Measurements from ENCODE around the gene CLDN9. TPM values are rescaled to one million over a fixed set of nuclear protein-coding genes. Genes with fewer than 3 reads are reported as not detected.

Gene CLDN9
- polyA plus RNA-seq, 1 donor from 2014 or later = not detected

DNA sequence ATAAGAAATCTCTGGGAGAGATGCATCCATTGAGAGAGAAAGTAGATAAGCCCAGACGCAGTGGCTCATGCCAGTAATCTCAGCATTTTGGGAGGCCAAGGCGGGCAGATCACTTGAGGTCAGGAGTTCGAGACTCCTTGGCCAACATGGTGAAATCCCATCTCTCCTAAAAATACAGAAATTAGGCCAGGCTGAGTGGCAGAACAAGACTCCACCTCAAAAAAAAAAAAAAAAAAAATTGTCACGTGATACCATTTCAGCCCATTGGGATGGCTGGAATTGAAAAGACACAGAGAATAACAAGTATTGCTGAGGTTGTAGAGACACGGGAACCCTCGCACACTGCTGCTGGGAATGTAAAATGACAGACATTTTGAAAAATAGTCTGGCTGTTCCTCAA lies 49.8 kb downstream of the CLDN9 start:
- H3K9me3 ChIP-seq (ENCODE audit: low read length) = no peaks in the 10 kb centered on the region

DNA sequence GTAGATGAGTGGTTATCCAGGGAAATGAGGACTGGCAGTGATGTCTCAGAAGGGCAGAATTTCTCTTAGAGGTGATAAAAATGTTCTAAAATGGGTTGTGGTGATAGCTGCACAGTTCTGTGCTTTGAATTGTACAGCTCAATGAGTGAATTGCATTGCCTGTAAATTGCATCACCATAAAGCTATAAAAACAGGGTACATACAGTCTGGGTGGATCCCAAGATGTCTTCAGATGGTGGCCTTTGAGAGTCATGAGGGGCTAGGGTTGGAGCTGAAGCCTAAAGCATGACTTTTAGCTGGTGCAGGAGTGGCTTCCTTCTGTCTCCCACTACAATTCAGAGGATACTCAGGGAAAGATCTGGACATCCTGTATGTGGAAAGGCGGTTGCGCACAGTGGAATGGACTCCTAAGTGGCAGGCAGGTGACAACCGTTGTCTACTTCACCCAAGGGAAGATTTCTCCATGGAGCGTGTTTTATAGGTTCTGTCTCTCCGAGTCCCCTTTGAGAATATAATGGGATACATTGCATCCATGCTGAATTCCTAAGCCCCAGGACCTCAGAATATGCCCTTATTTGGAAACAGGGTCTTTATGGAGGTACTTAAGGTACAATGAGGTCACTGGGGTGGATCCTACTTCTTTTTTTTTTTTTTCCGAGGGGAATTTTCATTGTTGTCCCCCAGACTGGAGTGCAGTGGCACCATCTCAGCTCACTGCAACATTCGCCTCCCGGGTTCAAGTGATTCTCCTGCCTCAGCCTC lies 51.1 kb downstream of the CLDN9 start:
- H3K9me2 ChIP-seq (ENCODE audit: insufficient read depth, low read length) = no peaks in the 10 kb centered on the region
- H3F3A ChIP-seq (ENCODE audit: insufficient read depth, low read length, poor library complexity, severe bottlenecking) = no peaks in the 10 kb centered on the region
- no peak overlapping the region for H3K27ac ChIP-seq (ENCODE audit: low read length)
- H3K4me2 ChIP-seq (ENCODE audit: low read length) = no peak overlapping the region
- H3K79me2 ChIP-seq (replicated peaks; ENCODE audit: insufficient read depth, low read length) = no peaks in the 10 kb centered on the region
- H3K4me3 ChIP-seq (ENCODE audit: low read length) = no peak overlapping the region
- no peaks in the 10 kb centered on the region for H4K20me1 ChIP-seq (ENCODE audit: insufficient read depth)
- TF ChIP-seq, protein P1, sequence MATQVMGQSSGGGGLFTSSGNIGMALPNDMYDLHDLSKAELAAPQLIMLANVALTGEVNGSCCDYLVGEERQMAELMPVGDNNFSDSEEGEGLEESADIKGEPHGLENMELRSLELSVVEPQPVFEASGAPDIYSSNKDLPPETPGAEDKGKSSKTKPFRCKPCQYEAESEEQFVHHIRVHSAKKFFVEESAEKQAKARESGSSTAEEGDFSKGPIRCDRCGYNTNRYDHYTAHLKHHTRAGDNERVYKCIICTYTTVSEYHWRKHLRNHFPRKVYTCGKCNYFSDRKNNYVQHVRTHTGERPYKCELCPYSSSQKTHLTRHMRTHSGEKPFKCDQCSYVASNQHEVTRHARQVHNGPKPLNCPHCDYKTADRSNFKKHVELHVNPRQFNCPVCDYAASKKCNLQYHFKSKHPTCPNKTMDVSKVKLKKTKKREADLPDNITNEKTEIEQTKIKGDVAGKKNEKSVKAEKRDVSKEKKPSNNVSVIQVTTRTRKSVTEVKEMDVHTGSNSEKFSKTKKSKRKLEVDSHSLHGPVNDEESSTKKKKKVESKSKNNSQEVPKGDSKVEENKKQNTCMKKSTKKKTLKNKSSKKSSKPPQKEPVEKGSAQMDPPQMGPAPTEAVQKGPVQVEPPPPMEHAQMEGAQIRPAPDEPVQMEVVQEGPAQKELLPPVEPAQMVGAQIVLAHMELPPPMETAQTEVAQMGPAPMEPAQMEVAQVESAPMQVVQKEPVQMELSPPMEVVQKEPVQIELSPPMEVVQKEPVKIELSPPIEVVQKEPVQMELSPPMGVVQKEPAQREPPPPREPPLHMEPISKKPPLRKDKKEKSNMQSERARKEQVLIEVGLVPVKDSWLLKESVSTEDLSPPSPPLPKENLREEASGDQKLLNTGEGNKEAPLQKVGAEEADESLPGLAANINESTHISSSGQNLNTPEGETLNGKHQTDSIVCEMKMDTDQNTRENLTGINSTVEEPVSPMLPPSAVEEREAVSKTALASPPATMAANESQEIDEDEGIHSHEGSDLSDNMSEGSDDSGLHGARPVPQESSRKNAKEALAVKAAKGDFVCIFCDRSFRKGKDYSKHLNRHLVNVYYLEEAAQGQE (IDR thresholded peaks at IDR 0.05; ENCODE audit: borderline replicate concordance) = no peak
- TF ChIP-seq POLR2AphosphoS5 (IDR thresholded peaks at IDR 0.05) = no peak
- TF ChIP-seq RAD21 (conservative IDR thresholded peaks at IDR 0.05) = no peak
- TF ChIP-seq SMC3 (conservative IDR thresholded peaks at IDR 0.05; ENCODE audit: poor library complexity) = no peak
- TF ChIP-seq TAF1 (IDR thresholded peaks at IDR 0.05; ENCODE audit: low read depth) = no peak
- TF ChIP-seq, protein P2, sequence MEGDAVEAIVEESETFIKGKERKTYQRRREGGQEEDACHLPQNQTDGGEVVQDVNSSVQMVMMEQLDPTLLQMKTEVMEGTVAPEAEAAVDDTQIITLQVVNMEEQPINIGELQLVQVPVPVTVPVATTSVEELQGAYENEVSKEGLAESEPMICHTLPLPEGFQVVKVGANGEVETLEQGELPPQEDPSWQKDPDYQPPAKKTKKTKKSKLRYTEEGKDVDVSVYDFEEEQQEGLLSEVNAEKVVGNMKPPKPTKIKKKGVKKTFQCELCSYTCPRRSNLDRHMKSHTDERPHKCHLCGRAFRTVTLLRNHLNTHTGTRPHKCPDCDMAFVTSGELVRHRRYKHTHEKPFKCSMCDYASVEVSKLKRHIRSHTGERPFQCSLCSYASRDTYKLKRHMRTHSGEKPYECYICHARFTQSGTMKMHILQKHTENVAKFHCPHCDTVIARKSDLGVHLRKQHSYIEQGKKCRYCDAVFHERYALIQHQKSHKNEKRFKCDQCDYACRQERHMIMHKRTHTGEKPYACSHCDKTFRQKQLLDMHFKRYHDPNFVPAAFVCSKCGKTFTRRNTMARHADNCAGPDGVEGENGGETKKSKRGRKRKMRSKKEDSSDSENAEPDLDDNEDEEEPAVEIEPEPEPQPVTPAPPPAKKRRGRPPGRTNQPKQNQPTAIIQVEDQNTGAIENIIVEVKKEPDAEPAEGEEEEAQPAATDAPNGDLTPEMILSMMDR (IDR thresholded peaks at IDR 0.05; ENCODE audit: poor library complexity, severe bottlenecking) = no peak
- no peak for TF ChIP-seq EZH2 (IDR thresholded peaks at IDR 0.05; ENCODE audit: borderline replicate concordance, insufficient read depth, low read length, poor library complexity, severe bottlenecking)
- no peak for TF ChIP-seq MXI1 (conservative IDR thresholded peaks at IDR 0.05; ENCODE audit: poor library complexity, severe bottlenecking)
- no peak for TF ChIP-seq EP300 (conservative IDR thresholded peaks at IDR 0.05; ENCODE audit: poor library complexity, severe bottlenecking)
- H3K27me3 ChIP-seq (ENCODE audit: insufficient read depth, low read depth, low read length) = no peaks in the 10 kb centered on the region
- no peak overlapping the region for H2AFZ ChIP-seq (ENCODE audit: low read depth, low read length)
- H3K9me3 ChIP-seq (ENCODE audit: low read length) = no peaks in the 10 kb centered on the region
- H3K36me3 ChIP-seq (ENCODE audit: insufficient read depth, low read length) = no peaks in the 10 kb centered on the region
- no peak overlapping the region for H3K9ac ChIP-seq (ENCODE audit: low read length)

More for the DNA sequence above, 49.8 kb downstream of the CLDN9 start:
- H2AFZ ChIP-seq (ENCODE audit: low read depth, low read length) = no peak overlapping the region
- no peaks in the 10 kb centered on the region for H3F3A ChIP-seq (ENCODE audit: insufficient read depth, low read length, poor library complexity, severe bottlenecking)
- no peaks in the 10 kb centered on the region for H3K36me3 ChIP-seq (ENCODE audit: insufficient read depth, low read length)
- H3K4me2 ChIP-seq (ENCODE audit: low read length) = no peak overlapping the region
- H3K27ac ChIP-seq (ENCODE audit: low read length) = no peak overlapping the region
- no peak overlapping the region for H3K9ac ChIP-seq (ENCODE audit: low read length)
- TF ChIP-seq EZH2 (IDR thresholded peaks at IDR 0.05; ENCODE audit: borderline replicate concordance, insufficient read depth, low read length, poor library complexity, severe bottlenecking) (no peak), POLR2AphosphoS5 (IDR thresholded peaks at IDR 0.05) (no peak), SMC3 (conservative IDR thresholded peaks at IDR 0.05; ENCODE audit: poor library complexity) (no peak), MXI1 (conservative IDR thresholded peaks at IDR 0.05; ENCODE audit: poor library complexity, severe bottlenecking) (no peak), TAF1 (IDR thresholded peaks at IDR 0.05; ENCODE audit: low read depth) (no peak), RAD21 (conservative IDR thresholded peaks at IDR 0.05) (no peak), EP300 (conservative IDR thresholded peaks at IDR 0.05; ENCODE audit: poor library complexity, severe bottlenecking) (no peak)
- TF ChIP-seq, protein P1 (IDR thresholded peaks at IDR 0.05; ENCODE audit: borderline replicate concordance) = no peak
- TF ChIP-seq, protein P2 (IDR thresholded peaks at IDR 0.05; ENCODE audit: poor library complexity, severe bottlenecking) = no peak
- H3K79me2 ChIP-seq (replicated peaks; ENCODE audit: insufficient read depth, low read length) = no peaks in the 10 kb centered on the region
- H4K20me1 ChIP-seq (ENCODE audit: insufficient read depth) = no peaks in the 10 kb centered on the region
- H3K9me2 ChIP-seq (ENCODE audit: insufficient read depth, low read length) = no peaks in the 10 kb centered on the region
- H3K4me3 ChIP-seq (ENCODE audit: low read length) = no peak overlapping the region
- no peaks in the 10 kb centered on the region for H3K27me3 ChIP-seq (ENCODE audit: insufficient read depth, low read depth, low read length)

Measured in neural cell (in vitro differentiated cells).